NCI-H1930 (cell line): Measurements from ENCODE around the gene CORO6.

Experiments used
- DNase-seq, 2 experiments: peaks; one replicate each; lab custom pipeline; 2025; lab: John Stamatoyannopoulos, UW

CORO6 gene

GRCh38 chr17:29630630-29631193 lies 8.0 kb upstream of the CORO6 start:
- DNase-seq = no peak

GRCh38 chr17:29629839-29630238 lies 7.1 kb upstream of the CORO6 start:
- DNase-seq = no peak

GRCh38 chr17:29628644-29629043 lies 5.9 kb upstream of the CORO6 start:
- DNase-seq = no peak

GRCh38 chr17:29627951-29628350 lies 5.2 kb upstream of the CORO6 start:
- no peak for DNase-seq

GRCh38 chr17:29625037-29625750 lies 2.5 kb upstream of the CORO6 start:
- DNase-seq = no peak

- no peak for DNase-seq
Observed at GRCh38 chr17:29624586-29624985, 1.9 kb upstream of the CORO6 start.

- DNase-seq = no peak
Observed at GRCh38 chr17:29623283-29623647, 553 bp upstream of the CORO6 start.

- DNase-seq = no peak
Observed at GRCh38 chr17:29621751-29622194, 939 bp downstream of the CORO6 start.

GRCh38 chr17:29620779-29621500 lies 1.8 kb downstream of the CORO6 start:
- no peak for DNase-seq

- no peak for DNase-seq
Observed at GRCh38 chr17:29620271-29620670, 2.4 kb downstream of the CORO6 start.

GRCh38 chr17:29619251-29619650 lies 3.5 kb downstream of the CORO6 start:
- DNase-seq = no peak

- no peak for DNase-seq
Observed at GRCh38 chr17:29618272-29619065, 4.2 kb downstream of the CORO6 start.

GRCh38 chr17:29617481-29618271 lies 5.0 kb downstream of the CORO6 start:
- DNase-seq = peak in 1 of 2 experiments; percentile 16

- peak; percentile 57 to 77 for DNase-seq
Observed at GRCh38 chr17:29617125-29617480, 5.6 kb downstream of the CORO6 start.

- no peak for DNase-seq
Observed at GRCh38 chr17:29616300-29617048, 6.2 kb downstream of the CORO6 start.

- no peak for DNase-seq
Observed at GRCh38 chr17:29615492-29616299, 7.0 kb downstream of the CORO6 start.

GRCh38 chr17:29615048-29615385 lies 7.7 kb downstream of the CORO6 start:
- no peak for DNase-seq

- no peak for DNase-seq
Observed at GRCh38 chr17:29614349-29615047, 8.2 kb downstream of the CORO6 start.

GRCh38 chr17:29613856-29614255 lies 8.9 kb downstream of the CORO6 start:
- no peak for DNase-seq
